Ureter (tissue), 1 donor: ENCODE data around the gene SLC38A3. TPM values are rescaled to one million over a fixed set of nuclear protein-coding genes. Genes with fewer than 3 reads are reported as not detected.
A peak's percentile ranks its signal among the peaks of the same experiment; 100 is the strongest.
"Not testable (repeated sequence)": the region's sequence is repeated elsewhere in the genome, so short reads cannot be mapped to it uniquely, and the experiment has no call there.

ENCODE experiments used
- DNase-seq: peaks from one replicate; pipeline ENCODE4 v3.0.0-alpha.2; 2020; ENCODE audit warnings: low spot score
- total RNA-seq: library from RNA; stranded (reverse); gene quantifications from one replicate; pipeline ENCODE4 v1.2.4, GENCODE V29; 2023
- donor health status: DM: yes; HTN: yes; CAD: no.

SLC38A3 gene
- total RNA-seq, 1 donor from 2014 or later, result 0.34 TPM

GRCh38 chr3:50210510-50211367 lies 5.7 kb downstream of the SLC38A3 start:
- DNase-seq, result no peak

GRCh38 chr3:50211368-50211717 lies 6.3 kb downstream of the SLC38A3 start:
- DNase-seq, result not testable (repeated sequence)

GRCh38 chr3:50211930-50212329 lies 6.9 kb downstream of the SLC38A3 start:
- DNase-seq, result no peak

- no peak for DNase-seq
These were observed 7.4 kb downstream of the SLC38A3 start for GRCh38 chr3:50212502-50212901.

- DNase-seq, result no peak
These were observed 7.9 kb downstream of the SLC38A3 start for GRCh38 chr3:50212971-50213370.

- no peak for DNase-seq
These were observed 8.3 kb downstream of the SLC38A3 start for GRCh38 chr3:50213373-50213772.

- DNase-seq, result no peak
These were observed 9.8 kb downstream of the SLC38A3 start for GRCh38 chr3:50214824-50215223.

- DNase-seq, result no peak
These were observed 10.5 kb downstream of the SLC38A3 start for GRCh38 chr3:50215529-50215928.

GRCh38 chr3:50217681-50218080 lies 12.6 kb downstream of the SLC38A3 start:
- no peak for DNase-seq

GRCh38 chr3:50218448-50218847 lies 13.4 kb downstream of the SLC38A3 start:
- no peak for DNase-seq

- DNase-seq, result no peak
These were observed 14.2 kb downstream of the SLC38A3 start for GRCh38 chr3:50219285-50219684.

- DNase-seq, result no peak
These were observed 15.0 kb downstream of the SLC38A3 start for GRCh38 chr3:50220109-50220508.

- no peak for DNase-seq
These were observed 16.0 kb downstream of the SLC38A3 start for GRCh38 chr3:50221051-50221410.

GRCh38 chr3:50221411-50222168 lies 16.5 kb downstream of the SLC38A3 start:
- DNase-seq, result no peak

- DNase-seq, result no peak
These were observed 17.1 kb downstream of the SLC38A3 start for GRCh38 chr3:50222169-50222528.

GRCh38 chr3:50224639-50225038 lies 19.6 kb downstream of the SLC38A3 start:
- no peak for DNase-seq

GRCh38 chr3:50226888-50227389 lies 21.9 kb downstream of the SLC38A3 start:
- peak; percentile 66 for DNase-seq

GRCh38 chr3:50227390-50228183 lies 22.5 kb downstream of the SLC38A3 start:
- DNase-seq, result peak; percentile 92

GRCh38 chr3:50228184-50228763 lies 23.2 kb downstream of the SLC38A3 start:
- DNase-seq, result not testable (repeated sequence)

- DNase-seq, result no peak
These were observed 24.4 kb downstream of the SLC38A3 start for GRCh38 chr3:50229490-50229889.

- DNase-seq, result no peak
These were observed 25.2 kb downstream of the SLC38A3 start for GRCh38 chr3:50230104-50230793.
